K562 (cell line): Measurements from ENCODE around the gene DEDD. TPM values are rescaled to one million over a fixed set of nuclear protein-coding genes. Genes with fewer than 3 reads are reported as not detected.

Experiments used
- CBX3 ChIP-seq, 2 experiments: IDR thresholded peaks; 1 replicate in 1 of 2; 2 replicates in 1 of 2; pipeline ENCODE4 v1.6.1; 2012; ENCODE audit warnings: inconsistent platforms in 2 of 2, low read length in 2 of 2, borderline replicate concordance in 1 of 2, control low read depth in 1 of 2
- CCAR2 ChIP-seq: fragments of 200-400 bp; formaldehyde crosslinking; IDR thresholded peaks from 2 replicates; pipeline ENCODE4 v1.6.1; 2017; ENCODE audit warnings: mild to moderate bottlenecking, low read depth, low read length
- EGR1 ChIP-seq: fragments of 450-650 bp; conservative IDR thresholded peaks from 2 replicates; pipeline ENCODE4 v1.6.1; 2017; ENCODE audit warnings: mild to moderate bottlenecking
- ETV1 ChIP-seq: fragments of 450-650 bp; conservative IDR thresholded peaks from 2 replicates; pipeline ENCODE4 v1.6.1; 2016; ENCODE audit warnings: missing genetic modification characterization, control low read depth, low read depth, missing compliant biosample characterization
- FOXK2 ChIP-seq, 2 experiments: fragments of 450-650 bp; IDR thresholded peaks in 1 of 2; conservative IDR thresholded peaks in 1 of 2; 2 replicates each; pipeline ENCODE4 v1.6.1; 2016; ENCODE audit warnings: low read depth in 2 of 2, mild to moderate bottlenecking in 1 of 2
- GATA2 ChIP-seq: sonication (generic); formaldehyde crosslinking; IDR thresholded peaks from 2 replicates; pipeline ENCODE4 v1.4.0; 2020; ENCODE audit warnings: mild to moderate bottlenecking, missing genetic modification reagents
- HDGF ChIP-seq: fragments of 450-650 bp; IDR thresholded peaks from 2 replicates; pipeline ENCODE4 v1.6.1; 2016
- HNRNPUL1 ChIP-seq: fragments of 200-400 bp; formaldehyde crosslinking; IDR thresholded peaks from 2 replicates; pipeline ENCODE4 v1.6.1; 2017; ENCODE audit warnings: low read length
- LARP7 ChIP-seq: fragments of 450-650 bp; IDR thresholded peaks from 2 replicates; pipeline ENCODE4 v1.6.1; 2016
- MYC ChIP-seq, 2 experiments: fragments of 250-450 bp in 1 of 2; sonication (Bioruptor Pico) in 1 of 2; IDR thresholded peaks; 2 replicates each; pipeline versions ENCODE4 v1.5.1 to v1.6.1; 2012 to 2021; ENCODE audit warnings: low read depth in 2 of 2, borderline replicate concordance in 1 of 2, improper control_type of control experiment in 1 of 2, low read length in 1 of 2, mild to moderate bottlenecking in 1 of 2, moderate library complexity in 1 of 2
- NRF1 ChIP-seq, 2 experiments: fragments of 450-650 bp; IDR thresholded peaks in 1 of 2; conservative IDR thresholded peaks in 1 of 2; 2 replicates each; pipeline ENCODE4 v1.6.1; 2014; ENCODE audit warnings: mild to moderate bottlenecking in 2 of 2
- POLR2G ChIP-seq: fragments of 200-400 bp; formaldehyde crosslinking; IDR thresholded peaks from 2 replicates; pipeline ENCODE4 v1.6.1; 2017; ENCODE audit warnings: low read depth, mild to moderate bottlenecking, antibody characterized with exemption, low read length, moderate library complexity
- PTBP1 ChIP-seq: fragments of 200-400 bp; formaldehyde crosslinking; IDR thresholded peaks from 2 replicates; pipeline ENCODE4 v1.6.1; 2017; ENCODE audit warnings: low read depth, low read length
- SETDB1 ChIP-seq: IDR thresholded peaks from one replicate; pipeline ENCODE4 v1.6.1; 2012; ENCODE audit warnings: low read length, control low read depth, inconsistent platforms
- SMARCE1 ChIP-seq: fragments of 450-650 bp; IDR thresholded peaks from 2 replicates; pipeline ENCODE4 v1.7.1; 2016; ENCODE audit warnings: mild to moderate bottlenecking
- STAG1 ChIP-seq: sonication (generic); formaldehyde crosslinking; IDR thresholded peaks from 2 replicates; pipeline ENCODE4 v1.5.0; 2020; ENCODE audit warnings: missing genetic modification reagents, borderline replicate concordance
- TEAD4 ChIP-seq, 2 experiments: sonication (generic) in 1 of 2; formaldehyde crosslinking in 1 of 2; IDR thresholded peaks; 2 replicates each; pipeline versions ENCODE4 v1.6.1 to v1.8.0; 2012 to 2022; ENCODE audit warnings: borderline replicate concordance in 1 of 2, inconsistent platforms in 1 of 2, low read length in 1 of 2, mild to moderate bottlenecking in 1 of 2, missing genetic modification reagents in 1 of 2
- XRCC4 ChIP-seq: IDR thresholded peaks from one replicate; pipeline ENCODE4 v1.6.1; 2011; ENCODE audit not compliant: insufficient read depth, insufficient read length; ENCODE audit errors: extremely low read depth
- ZFP30 ChIP-seq: fragments of 250-450 bp; sonication (Bioruptor Pico); IDR thresholded peaks from 2 replicates; pipeline ENCODE4 v1.8.0; 2022; ENCODE audit warnings: moderate library complexity, mild to moderate bottlenecking, inconsistent platforms, borderline replicate concordance
- ZNF121 ChIP-seq: sonication (generic); formaldehyde crosslinking; conservative IDR thresholded peaks from 2 replicates; pipeline ENCODE4 v1.8.0; 2022; ENCODE audit warnings: missing genetic modification reagents
- ZNF239 ChIP-seq: fragments of 250-450 bp; sonication (Bioruptor Pico); IDR thresholded peaks from 2 replicates; pipeline ENCODE4 v1.4.0; 2020; ENCODE audit warnings: mild to moderate bottlenecking
- ZNF316 ChIP-seq: fragments of 450-650 bp; IDR thresholded peaks from 2 replicates; pipeline ENCODE4 v1.6.1; 2016
- ZNF347 ChIP-seq: fragments of 450-650 bp; formaldehyde crosslinking; IDR thresholded peaks from 2 replicates; pipeline ENCODE4 v1.4.0; 2020; ENCODE audit warnings: low read depth, mild to moderate bottlenecking, moderate library complexity
- ZNF668 ChIP-seq: fragments of 250-450 bp; sonication (Bioruptor Pico); IDR thresholded peaks from 2 replicates; pipeline ENCODE4 v1.8.0; 2022; ENCODE audit warnings: mild to moderate bottlenecking, inconsistent platforms
- polyA plus RNA-seq, 8 experiments: library from polyadenylated mRNA; depleted of rRNA in 4 of 8; stranded (reverse) in 5 of 8; unstranded in 3 of 8; fragments of >200 nt; fragmentation: Nextera tagmentation in 2 of 8; fragmentation: Illumina TruSeq in 1 of 8; extraction: Ambion mirVana in 2 of 8; extraction: Trizol in 1 of 8; gene quantifications; 2 replicates each; pipeline versions ENCODE4 v1.2.1 to v1.2.3, GENCODE V29; 2011 to 2014; ENCODE audit warnings: inconsistent platforms in 1 of 8, missing spikeins in 1 of 8
- total RNA-seq, 7 experiments: library from RNA; depleted of rRNA in 6 of 7; stranded (reverse); fragments of >200 nt in 6 of 7; fragmentation: Illumina TruSeq in 2 of 7; extraction: Trizol in 2 of 7; gene quantifications; 2 replicates each; pipeline versions ENCODE4 v1.2.1 to v1.2.3, GENCODE V29; 2011 to 2021; ENCODE audit warnings: low replicate concordance in 1 of 7
- TF ChIP-seq, protein P1 (sequence below): fragments of 250-450 bp; sonication (Bioruptor Pico); IDR thresholded peaks from 2 replicates; pipeline ENCODE4 v1.9.0; 2021; ENCODE audit warnings: mild to moderate bottlenecking
- TF ChIP-seq, protein P2 (sequence below), 3 experiments: IDR thresholded peaks in 2 of 3; conservative IDR thresholded peaks in 1 of 3; 2 replicates each; pipeline ENCODE4 v1.5.1; 2011 to 2012; ENCODE audit warnings: low read length in 3 of 3, mild to moderate bottlenecking in 3 of 3, control low read depth in 2 of 3, improper control_type of control experiment in 1 of 3, inconsistent platforms in 1 of 3, low read depth in 1 of 3, mixed read lengths in 1 of 3, moderate library complexity in 1 of 3; ENCODE audit not compliant: insufficient read depth in 2 of 3
- TF ChIP-seq, protein P3 (sequence below): fragments of 450-650 bp; IDR thresholded peaks from 2 replicates; pipeline ENCODE4 v1.6.1; 2016

The DEDD gene
- total and polyA plus RNA-seq, 9 of the 15 experiments (the other 6 are each of a cell fraction or from before 2014, with no cell fraction given), result 11.6 to 41.0 (median 16.8) TPM

DNA sequence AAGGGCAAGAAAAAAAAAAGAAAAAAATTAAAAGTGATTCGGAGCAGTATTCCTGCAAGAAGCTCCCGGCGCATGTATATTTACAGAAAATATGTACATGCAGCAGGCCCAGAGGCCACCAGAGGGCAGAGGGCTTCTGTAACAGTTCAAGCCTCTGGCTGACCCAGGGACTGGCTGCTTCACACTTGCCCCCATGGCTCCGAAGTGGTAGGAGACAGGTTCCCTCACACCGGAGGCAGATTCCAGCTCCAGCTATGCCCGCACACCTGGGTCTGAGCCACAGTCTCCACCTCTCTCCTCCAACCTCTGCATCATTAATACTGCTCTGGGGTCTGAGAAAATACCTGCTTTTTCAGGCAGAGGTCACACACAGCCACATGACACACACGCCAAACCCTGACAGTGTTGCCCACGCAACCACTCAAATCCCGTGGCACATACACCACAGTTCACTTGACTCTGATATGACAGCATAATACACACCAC lies 60.5 kb downstream of the DEDD start (continued):
- TF ChIP-seq ETV1 (tag) (no peak), GATA2 (CRISPR knock-in tag) (no peak), NRF1 (conservative IDR thresholded peaks at IDR 0.05 in 1 of 2, IDR thresholded peaks at IDR 0.05 in 1 of 2) (peak in 1 of 2 experiments; percentile 18; a peak in 1 of 4 replicates), LARP7 (no peak), MYC (IDR thresholded peaks at IDR 0.05; ENCODE audit: low read depth, low read length) (0 out of 2 replicates have a peak, but pooled peaks have one; percentile 34), MYC (CRISPR knock-in tag; IDR thresholded peaks at IDR 0.05; ENCODE audit: borderline replicate concordance, low read depth) (no peak), HNRNPUL1 (no peak), POLR2G (no peak), EGR1 (no peak), ZNF121 (no peak), TEAD4 (IDR thresholded peaks at IDR 0.05; ENCODE audit: low read length) (0 out of 2 replicates have a peak, but pooled peaks have one; percentile 14), TEAD4 (CRISPR knock-in tag; IDR thresholded peaks at IDR 0.05; ENCODE audit: borderline replicate concordance) (no peak), CCAR2 (no peak), ZFP30 (CRISPR knock-in tag) (no peak), ZNF347 (CRISPR knock-in tag) (no peak), STAG1 (0 out of 2 replicates have a peak, but pooled peaks have one; percentile 18), SMARCE1 (no peak), ZNF316 (no peak), PTBP1 (no peak), CBX3 (IDR thresholded peaks at IDR 0.05; ENCODE audit: borderline replicate concordance in 1 of 2, low read length in 2 of 2) (no peak), FOXK2 (conservative IDR thresholded peaks at IDR 0.05 in 1 of 2, IDR thresholded peaks at IDR 0.05 in 1 of 2; ENCODE audit: low read depth in 2 of 2) (peak; percentile 29 to 59; a peak in 2 of 4 replicates), HDGF (no peak), SETDB1 (no peak), ZNF239 (CRISPR knock-in tag) (no peak), XRCC4 (no peak), ZNF668 (CRISPR knock-in tag) (no peak)
- TF ChIP-seq, protein P1, sequence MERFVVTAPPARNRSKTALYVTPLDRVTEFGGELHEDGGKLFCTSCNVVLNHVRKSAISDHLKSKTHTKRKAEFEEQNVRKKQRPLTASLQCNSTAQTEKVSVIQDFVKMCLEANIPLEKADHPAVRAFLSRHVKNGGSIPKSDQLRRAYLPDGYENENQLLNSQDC, result no peak
- TF ChIP-seq, protein P2, sequence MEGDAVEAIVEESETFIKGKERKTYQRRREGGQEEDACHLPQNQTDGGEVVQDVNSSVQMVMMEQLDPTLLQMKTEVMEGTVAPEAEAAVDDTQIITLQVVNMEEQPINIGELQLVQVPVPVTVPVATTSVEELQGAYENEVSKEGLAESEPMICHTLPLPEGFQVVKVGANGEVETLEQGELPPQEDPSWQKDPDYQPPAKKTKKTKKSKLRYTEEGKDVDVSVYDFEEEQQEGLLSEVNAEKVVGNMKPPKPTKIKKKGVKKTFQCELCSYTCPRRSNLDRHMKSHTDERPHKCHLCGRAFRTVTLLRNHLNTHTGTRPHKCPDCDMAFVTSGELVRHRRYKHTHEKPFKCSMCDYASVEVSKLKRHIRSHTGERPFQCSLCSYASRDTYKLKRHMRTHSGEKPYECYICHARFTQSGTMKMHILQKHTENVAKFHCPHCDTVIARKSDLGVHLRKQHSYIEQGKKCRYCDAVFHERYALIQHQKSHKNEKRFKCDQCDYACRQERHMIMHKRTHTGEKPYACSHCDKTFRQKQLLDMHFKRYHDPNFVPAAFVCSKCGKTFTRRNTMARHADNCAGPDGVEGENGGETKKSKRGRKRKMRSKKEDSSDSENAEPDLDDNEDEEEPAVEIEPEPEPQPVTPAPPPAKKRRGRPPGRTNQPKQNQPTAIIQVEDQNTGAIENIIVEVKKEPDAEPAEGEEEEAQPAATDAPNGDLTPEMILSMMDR (IDR thresholded peaks at IDR 0.05 in 2 of 3, conservative IDR thresholded peaks at IDR 0.05 in 1 of 3; ENCODE audit: insufficient read depth in 2 of 3, low read depth in 1 of 3, low read length in 3 of 3), result peak; percentile 86 to 91 (median 90)
- TF ChIP-seq, protein P3, sequence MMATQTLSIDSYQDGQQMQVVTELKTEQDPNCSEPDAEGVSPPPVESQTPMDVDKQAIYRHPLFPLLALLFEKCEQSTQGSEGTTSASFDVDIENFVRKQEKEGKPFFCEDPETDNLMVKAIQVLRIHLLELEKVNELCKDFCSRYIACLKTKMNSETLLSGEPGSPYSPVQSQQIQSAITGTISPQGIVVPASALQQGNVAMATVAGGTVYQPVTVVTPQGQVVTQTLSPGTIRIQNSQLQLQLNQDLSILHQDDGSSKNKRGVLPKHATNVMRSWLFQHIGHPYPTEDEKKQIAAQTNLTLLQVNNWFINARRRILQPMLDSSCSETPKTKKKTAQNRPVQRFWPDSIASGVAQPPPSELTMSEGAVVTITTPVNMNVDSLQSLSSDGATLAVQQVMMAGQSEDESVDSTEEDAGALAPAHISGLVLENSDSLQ, result no peak
